Measurements from ENCODE around the gene LYSMD3.

Gene LYSMD3

GRCh38 chr5:90546216-90546837 is 16.9 kb upstream of the LYSMD3 start:
- DNase-seq = no peak

- DNase-seq = no peak
Observed at GRCh38 chr5:90545511-90545910, 16.1 kb upstream of the LYSMD3 start.

GRCh38 chr5:90542827-90543519 is 13.6 kb upstream of the LYSMD3 start:
- DNase-seq = no peak

- DNase-seq = no peak
Observed at GRCh38 chr5:90534922-90535321, 5.5 kb upstream of the LYSMD3 start.

- DNase-seq = no peak
Observed at GRCh38 chr5:90533794-90534193, 4.4 kb upstream of the LYSMD3 start.

GRCh38 chr5:90530736-90531487 is 1.5 kb upstream of the LYSMD3 start:
- no peak for DNase-seq

- DNase-seq = peak; percentile 70
Observed at GRCh38 chr5:90529939-90530677, 724 bp upstream of the LYSMD3 start.

GRCh38 chr5:90528601-90529193 is 687 bp downstream of the LYSMD3 start:
- no peak for DNase-seq

- peak; percentile 85 for DNase-seq
Observed at GRCh38 chr5:90519081-90519480, 10.3 kb downstream of the LYSMD3 start.

- DNase-seq = peak; percentile 85
Observed at GRCh38 chr5:90518661-90519060, 10.7 kb downstream of the LYSMD3 start.

GRCh38 chr5:90514520-90514919 is 14.9 kb downstream of the LYSMD3 start:
- DNase-seq = no peak

- DNase-seq = no peak
Observed at GRCh38 chr5:90510438-90510837, 18.9 kb downstream of the LYSMD3 start.

- DNase-seq = no peak
Observed at GRCh38 chr5:90506221-90506620, 23.2 kb downstream of the LYSMD3 start.

- DNase-seq = no peak
Observed at GRCh38 chr5:90504743-90505142, 24.6 kb downstream of the LYSMD3 start.

GRCh38 chr5:90503596-90503995 is 25.8 kb downstream of the LYSMD3 start:
- no peak for DNase-seq

GRCh38 chr5:90495146-90495545 is 34.2 kb downstream of the LYSMD3 start:
- DNase-seq = no peak

GRCh38 chr5:90494043-90494442 is 35.3 kb downstream of the LYSMD3 start:
- DNase-seq = no peak

- no peak for DNase-seq
Observed at GRCh38 chr5:90488791-90489190, 40.6 kb downstream of the LYSMD3 start.

- no peak for DNase-seq
Observed at GRCh38 chr5:90484540-90484939, 44.8 kb downstream of the LYSMD3 start.

GRCh38 chr5:90483206-90483605 is 46.2 kb downstream of the LYSMD3 start:
- DNase-seq = no peak

GRCh38 chr5:90480699-90481098 is 48.7 kb downstream of the LYSMD3 start:
- no peak for DNase-seq

GRCh38 chr5:90479611-90480385 is 49.6 kb downstream of the LYSMD3 start:
- DNase-seq = no peak

Measured in NCI-H345 (cell line).